Measurements from ENCODE around the gene LDB3.

- TF ChIP-seq TEAD4 (IDR thresholded peaks at IDR 0.05; ENCODE audit: low read depth, low read length) (no peak), CTCF (IDR thresholded peaks at IDR 0.05; ENCODE audit: control extremely low read depth in 1 of 3, insufficient read depth in 1 of 3, low read depth in 1 of 3, low read length in 3 of 3) (no peak), HDAC6 (IDR thresholded peaks at IDR 0.05; ENCODE audit: low read depth, low read length) (no peak), POLR2AphosphoS5 (IDR thresholded peaks at IDR 0.05; ENCODE audit: low read depth, low read length) (no peak), RAD21 (IDR thresholded peaks at IDR 0.05 in 1 of 2, conservative IDR thresholded peaks at IDR 0.05 in 1 of 2; ENCODE audit: low read depth in 2 of 2, low read length in 2 of 2) (no peak), EP300 (IDR thresholded peaks at IDR 0.05; ENCODE audit: borderline replicate concordance in 1 of 2, low read depth in 2 of 2, low read length in 2 of 2) (no peak), EZH2 (IDR thresholded peaks at IDR 0.05; ENCODE audit: low read depth, low read length, severe bottlenecking) (no peak), EGR1 (IDR thresholded peaks at IDR 0.05; ENCODE audit: borderline replicate concordance, low read depth, low read length) (no peak), ATF3 (IDR thresholded peaks at IDR 0.05; ENCODE audit: insufficient read depth, low read depth, low read length) (no peak), CREB1 (IDR thresholded peaks at IDR 0.05) (no peak), ZNF274 (IDR thresholded peaks at IDR 0.05; ENCODE audit: borderline replicate concordance, extremely low read depth, low read length) (no peak), POLR2A (IDR thresholded peaks at IDR 0.05; ENCODE audit: control extremely low read depth in 1 of 2, low read depth in 2 of 2, low read length in 2 of 2) (no peak), TAF1 (IDR thresholded peaks at IDR 0.05; ENCODE audit: low read depth, low read length) (no peak)
- TF ChIP-seq, protein P1, sequence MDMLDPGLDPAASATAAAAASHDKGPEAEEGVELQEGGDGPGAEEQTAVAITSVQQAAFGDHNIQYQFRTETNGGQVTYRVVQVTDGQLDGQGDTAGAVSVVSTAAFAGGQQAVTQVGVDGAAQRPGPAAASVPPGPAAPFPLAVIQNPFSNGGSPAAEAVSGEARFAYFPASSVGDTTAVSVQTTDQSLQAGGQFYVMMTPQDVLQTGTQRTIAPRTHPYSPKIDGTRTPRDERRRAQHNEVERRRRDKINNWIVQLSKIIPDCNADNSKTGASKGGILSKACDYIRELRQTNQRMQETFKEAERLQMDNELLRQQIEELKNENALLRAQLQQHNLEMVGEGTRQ (IDR thresholded peaks at IDR 0.05; ENCODE audit: low read length), result no peak
Measured at GRCh38 chr10:86628311-86628710, 40.0 kb upstream of the LDB3 start.

Measured in H1 (cell line).